ENCODE results near the gene LITAF. TPM values are rescaled to one million over a fixed set of nuclear protein-coding genes. Genes with fewer than 3 reads are reported as not detected.
A peak's percentile ranks its signal among the peaks of the same experiment; 100 is the strongest.

Gene LITAF
- total and polyA plus RNA-seq, 2 of the 4 experiments (the other 2 are of a cell fraction), result 113 to 206 TPM

DNA sequence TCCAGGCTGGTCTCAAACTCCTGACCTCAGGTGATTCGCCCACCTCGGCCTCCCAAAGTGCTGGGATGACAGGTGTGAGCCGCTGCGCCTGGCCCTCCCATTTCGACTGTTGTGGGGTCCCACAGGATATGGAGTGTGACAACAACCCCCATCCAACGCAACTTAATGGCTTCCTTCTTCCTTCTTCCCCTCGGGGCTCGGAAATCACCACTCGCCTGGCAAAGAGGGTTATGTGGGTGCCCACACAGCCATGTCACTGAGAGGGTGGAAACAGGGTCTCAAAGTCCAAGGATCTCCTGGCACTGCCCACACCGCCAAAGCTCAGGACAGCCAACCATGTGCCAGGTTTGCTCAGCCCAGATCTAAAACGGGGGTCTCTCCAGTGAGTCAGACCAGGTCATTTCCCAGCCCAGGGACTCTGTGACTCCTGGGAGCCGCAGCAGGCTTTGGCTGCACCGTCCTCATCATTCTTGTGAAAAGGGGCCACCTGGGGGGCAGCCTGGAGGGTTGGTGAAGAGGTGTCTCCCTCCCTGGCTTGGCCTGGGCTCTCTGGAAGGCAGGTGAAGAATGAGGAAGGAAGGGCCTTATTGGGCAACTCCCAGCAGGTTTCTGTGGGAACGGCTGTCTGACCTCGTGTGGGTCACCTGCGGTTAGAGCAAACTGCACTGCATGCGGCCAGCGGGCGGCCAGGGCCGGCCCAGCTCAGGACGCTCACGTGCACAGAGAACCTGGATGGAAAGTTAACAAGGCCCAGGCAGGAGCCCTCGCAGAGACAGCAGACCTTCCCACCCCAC is 25.3 kb upstream of the LITAF start:
- Histone ChIP-seq H2BK120ac (ENCODE audit: low read depth, low read length) (no peak overlapping the region), H2AFZ (replicated peaks; ENCODE audit: low read length, poor library complexity) (no peak overlapping the region), H3K4me2 (ENCODE audit: low read depth, low read length) (no peak overlapping the region), H3K36me3 (ENCODE audit: control insufficient read depth, insufficient read depth, low read length) (no peaks in the 10 kb centered on the region), H3K4me3 (ENCODE audit: insufficient read depth, low read depth, low read length) (no peak overlapping the region), H3K9ac (ENCODE audit: low read depth, low read length) (no peak overlapping the region), H4K5ac (ENCODE audit: low read depth, low read length) (no peak overlapping the region), H2BK15ac (ENCODE audit: low read depth, low read length) (no peak overlapping the region; the same call in 2 of the 3 replicates), H3K79me1 (ENCODE audit: low read depth in 1 of 2, low read length in 2 of 2) (no peaks in the 10 kb centered on the region), H3K9me1 (ENCODE audit: insufficient read depth, low read length) (peaks cover 3% of the 10 kb centered on the region), H3K56ac (ENCODE audit: extremely low read depth, insufficient read depth, low read length) (no peak overlapping the region), H3K9me3 (ENCODE audit: control insufficient read depth, insufficient read depth, low read length) (no peaks in the 10 kb centered on the region), H4K8ac (ENCODE audit: low read depth in 2 of 2, low read length in 2 of 2) (no peak overlapping the region), H3K27ac (ENCODE audit: insufficient read depth, low read length) (no peak overlapping the region), H2AK9ac (replicated peaks; ENCODE audit: low read depth, low read length, poor library complexity) (peak overlapping the region; percentile 0), H3K18ac (ENCODE audit: low read depth, low read length) (no peak overlapping the region), H4K91ac (ENCODE audit: insufficient read depth, low read depth, low read length) (no peak overlapping the region; the same call in 1 of the 2 replicates), H4K20me1 (ENCODE audit: insufficient read depth, low read length) (no peaks in the 10 kb centered on the region), H3K27me3 (ENCODE audit: control insufficient read depth, insufficient read depth, low read length) (no peaks in the 10 kb centered on the region), H3K4me1 (ENCODE audit: control insufficient read depth, insufficient read depth, low read length) (peaks cover 10% of the 10 kb centered on the region), H2BK20ac (ENCODE audit: low read depth, low read length) (no peak overlapping the region), H3K4ac (ENCODE audit: low read depth, low read length) (no peak overlapping the region; the same call in 1 of the 2 replicates), H2BK5ac (ENCODE audit: low read depth, low read length, poor library complexity, severe bottlenecking) (no peak overlapping the region), H3K23ac (ENCODE audit: low read depth, low read length) (no peak overlapping the region), H3K14ac (replicated peaks; ENCODE audit: low read depth, low read length) (no peak overlapping the region), H2AK5ac (ENCODE audit: low read depth, low read length) (no peak overlapping the region)
- CTCF ChIA-PET, result no interaction called here
- ATAC-seq (ENCODE audit: low read depth) (no peak), DNase-seq (no peak)
- POLR2A ChIA-PET (ENCODE audit: unreplicated experiment), result no interaction called here
- dilution Hi-C loops (cut with HindIII; ENCODE audit: low sequenced_read_pairs, unreplicated experiment), result no loop called here
- no TSS peak for BruUV-seq (replicated peaks)
- WGBS, 2 experiments (ENCODE audit: extremely low coverage in 2 of 2, insufficient read length in 1 of 2), result 88% methylated on average over 11 of the region's 23 CpGs; no CpG with 5 or more reads in 1 of the 2 experiments
- TF ChIP-seq NFE2L2 (IDR thresholded peaks at IDR 0.05; ENCODE audit: low read depth, low read length), result no peak
- intact Hi-C loops (cut with micrococcal nuclease), result no loop called here
- in situ Hi-C loops (cut with MboI; ENCODE audit: low sequenced_read_pairs), result no loop called here
